H9 (cell line): ENCODE results near the gene AKT1. TPM values are rescaled to one million over a fixed set of nuclear protein-coding genes. Genes with fewer than 3 reads are reported as not detected.

Source experiments
- DNase-seq: peaks from one replicate; pipeline ENCODE4 v3.0.0-alpha.2; 2017
- H2AFZ ChIP-seq: one replicate; pipeline ENCODE4 v1.6.1; 2013; ENCODE audit warnings: mild to moderate bottlenecking, low read length, control low read depth, moderate library complexity
- H2AK5ac ChIP-seq: 2 replicates; pipeline ENCODE4 v1.6.1; 2013; ENCODE audit warnings: low read length, control low read depth, mixed read lengths; ENCODE audit not compliant: insufficient read length
- H2BK120ac ChIP-seq: one replicate; pipeline ENCODE4 v1.6.1; 2013; ENCODE audit warnings: low read depth, mild to moderate bottlenecking, low read length, control low read depth, inconsistent platforms; ENCODE audit not compliant: poor library complexity, severe bottlenecking
- H2BK12ac ChIP-seq: 2 replicates; pipeline ENCODE4 v1.6.1; 2013; ENCODE audit warnings: low read length, control low read depth, mixed read lengths, low read depth; ENCODE audit not compliant: insufficient read length
- H2BK15ac ChIP-seq: 2 replicates; pipeline ENCODE4 v1.6.1; 2013; ENCODE audit warnings: low read depth, low read length, control low read depth
- H2BK20ac ChIP-seq: one replicate; pipeline ENCODE4 v1.6.1; 2013; ENCODE audit warnings: low read depth, mild to moderate bottlenecking, low read length, control low read depth, inconsistent platforms; ENCODE audit not compliant: poor library complexity, severe bottlenecking
- H2BK5ac ChIP-seq: 2 replicates; pipeline ENCODE4 v1.6.1; 2013; ENCODE audit warnings: low read length, control low read depth, mixed read lengths; ENCODE audit not compliant: insufficient read length
- H3K14ac ChIP-seq: 2 replicates; pipeline ENCODE4 v1.6.1; 2013; ENCODE audit warnings: low read length, control low read depth; ENCODE audit not compliant: insufficient read depth
- H3K18ac ChIP-seq: 2 replicates; pipeline ENCODE4 v1.6.1; 2013; ENCODE audit warnings: low read depth, mild to moderate bottlenecking, mixed read lengths, low read length, control low read depth; ENCODE audit not compliant: insufficient read length
- H3K23ac ChIP-seq: 2 replicates; pipeline ENCODE4 v1.6.1; 2013; ENCODE audit warnings: low read length, control low read depth, mixed read lengths, low read depth; ENCODE audit not compliant: insufficient read length
- H3K23me2 ChIP-seq: 2 replicates; pipeline ENCODE4 v1.6.1; 2013; ENCODE audit warnings: low read depth, mild to moderate bottlenecking, mixed read lengths, low read length, control low read depth; ENCODE audit not compliant: insufficient read length, poor library complexity, severe bottlenecking
- H3K27ac ChIP-seq: 2 replicates; pipeline ENCODE4 v1.5.1; 2013; ENCODE audit warnings: low read length, control low read depth, mixed read lengths, low read depth; ENCODE audit not compliant: insufficient read length
- H3K27me3 ChIP-seq: 2 replicates; pipeline ENCODE4 v1.6.1; 2013; ENCODE audit warnings: low read length, control low read depth, inconsistent platforms; ENCODE audit not compliant: insufficient read depth
- H3K4ac ChIP-seq: 2 replicates; pipeline ENCODE4 v1.6.1; 2013; ENCODE audit warnings: low read depth, mild to moderate bottlenecking, control low read depth, inconsistent platforms, low read length, moderate library complexity
- H3K4me1 ChIP-seq: 2 replicates; pipeline ENCODE4 v1.6.1; 2013; ENCODE audit warnings: low read length, control low read depth, inconsistent platforms; ENCODE audit not compliant: insufficient read depth
- H3K4me2 ChIP-seq: 2 replicates; pipeline ENCODE4 v1.6.1; 2013; ENCODE audit warnings: low read length, control low read depth, mixed read lengths; ENCODE audit not compliant: insufficient read length, insufficient read depth
- H3K56ac ChIP-seq: 2 replicates; pipeline ENCODE4 v1.6.1; 2013; ENCODE audit warnings: low read depth, mild to moderate bottlenecking, mixed read lengths, low read length, control low read depth; ENCODE audit not compliant: insufficient read length
- H3K79me1 ChIP-seq: 2 replicates; pipeline ENCODE4 v1.6.1; 2013; ENCODE audit warnings: low read depth, mild to moderate bottlenecking, moderate library complexity, low read length, control low read depth, inconsistent platforms; ENCODE audit not compliant: insufficient read depth, poor library complexity, severe bottlenecking
- H3K79me2 ChIP-seq: 2 replicates; pipeline ENCODE4 v1.6.1; 2013; ENCODE audit warnings: low read length, control low read depth, inconsistent platforms; ENCODE audit not compliant: insufficient read depth
- H3K9ac ChIP-seq: 2 replicates; pipeline ENCODE4 v1.6.1; 2013; ENCODE audit warnings: low read length, control low read depth, mixed read lengths; ENCODE audit not compliant: insufficient read length; ENCODE audit errors: extremely low read depth
- H3K9me3 ChIP-seq: one replicate; pipeline ENCODE4 v1.6.1; 2013; ENCODE audit warnings: low read depth, low read length, inconsistent platforms; ENCODE audit not compliant: control insufficient read depth
- H3T11ph ChIP-seq: one replicate; pipeline ENCODE4 v1.6.1; 2013; ENCODE audit warnings: mild to moderate bottlenecking, low read length, control low read depth, inconsistent platforms
- H4K20me1 ChIP-seq: one replicate; pipeline ENCODE4 v1.6.1; 2013; ENCODE audit not compliant: control insufficient read depth, insufficient read length, insufficient read depth
- H4K5ac ChIP-seq: 2 replicates; pipeline ENCODE4 v1.6.1; 2013; ENCODE audit warnings: low read depth, mild to moderate bottlenecking, mixed read lengths, low read length, control low read depth; ENCODE audit not compliant: insufficient read length
- H4K8ac ChIP-seq: replicated peaks from 2 replicates; pipeline ENCODE4 v1.6.1; 2013; ENCODE audit warnings: low read length, control low read depth, mixed read lengths, low read depth; ENCODE audit not compliant: insufficient read length
- H4K91ac ChIP-seq: 2 replicates; pipeline ENCODE4 v1.6.1; 2013; ENCODE audit warnings: low read depth, mild to moderate bottlenecking, moderate library complexity, mixed read lengths, low read length, control low read depth; ENCODE audit not compliant: insufficient read length
- H3K27ac Mint-ChIP-seq, 3 experiments: 2 replicates in 2 of 3; 3 replicates in 1 of 3; pipeline ENCODE4 v1.8.0; 2020 to 2021; ENCODE audit warnings: mixed read lengths in 3 of 3, mild to moderate bottlenecking in 1 of 3, moderate library complexity in 1 of 3
- H3K27me3 Mint-ChIP-seq: 2 replicates; pipeline ENCODE4 v1.8.0; 2021; ENCODE audit warnings: low read depth, mild to moderate bottlenecking, moderate library complexity, mixed read lengths
- H3K36me3 Mint-ChIP-seq, 3 experiments: 2 replicates in 2 of 3; 3 replicates in 1 of 3; pipeline ENCODE4 v1.8.0; 2020 to 2021; ENCODE audit warnings: low read depth in 3 of 3, mixed read lengths in 3 of 3; ENCODE audit not compliant: insufficient read depth in 1 of 3
- H3K4me1 Mint-ChIP-seq, 2 experiments: 2 replicates each; pipeline ENCODE4 v1.8.0; 2020; ENCODE audit warnings: mixed read lengths in 2 of 2
- H3K4me3 Mint-ChIP-seq, 2 experiments: 2 replicates in 1 of 2; 3 replicates in 1 of 2; pipeline ENCODE4 v1.8.0; 2020 to 2021; ENCODE audit warnings: mild to moderate bottlenecking in 2 of 2, mixed read lengths in 2 of 2, moderate library complexity in 1 of 2
- H3K9me3 Mint-ChIP-seq, 2 experiments: 2 replicates in 1 of 2; 3 replicates in 1 of 2; pipeline ENCODE4 v1.8.0; 2020; ENCODE audit warnings: mild to moderate bottlenecking in 2 of 2, mixed read lengths in 2 of 2, moderate library complexity in 1 of 2
- CTCF ChIP-seq: fragments of 200-600 bp; sonication (generic); conservative IDR thresholded peaks from 3 replicates; pipeline ENCODE4 v1.8.0; 2021; ENCODE audit warnings: antibody characterized with exemption, mild to moderate bottlenecking
- WGBS: extraction: QIAGEN DNeasy Blood & Tissue Kit; methylation state at CpG from one replicate; pipeline ENCODE4 v1.1.7; 2013; ENCODE audit warnings: missing lambda C conversion rate, low lambda C conversion rate, mixed read lengths; ENCODE audit not compliant: insufficient read length; ENCODE audit errors: extremely low coverage; 5-methylcytosine and 5-hydroxymethylcytosine counted together
- total RNA-seq: library from RNA; stranded (reverse); gene quantifications from 2 replicates; pipeline ENCODE4 v1.2.1, GENCODE V29; 2021

AKT1 gene
- total RNA-seq, 1 experiment from 2014 or later: 101 TPM

GRCh38 chr14:104734991-104735779, 60.4 kb downstream of the AKT1 start:
- WGBS: no CpG with 5 or more reads among the region's 31 CpGs

More at GRCh38 chr14:104734991-104735779, 60.4 kb downstream of the AKT1 start:
- TF ChIP-seq CTCF: no peak
- Histone ChIP-seq H3K79me1 (no peaks in the 10 kb centered on the region), H3K79me2 (no peaks in the 10 kb centered on the region), H3T11ph (no peak overlapping the region), H4K8ac (no peak overlapping the region), H3K18ac (no peak overlapping the region), H3K56ac (no peak overlapping the region), H3K4ac (no peak overlapping the region), H2AFZ (no peak overlapping the region), H2BK5ac (no peak overlapping the region), H3K23ac (no peak overlapping the region), H4K91ac (no peak overlapping the region), H3K4me2 (no peak overlapping the region), H2AK5ac (no peak overlapping the region), H3K14ac (no peak overlapping the region), H4K5ac (no peak overlapping the region), H4K20me1 (no peaks in the 10 kb centered on the region), H2BK120ac (no peak overlapping the region), H2BK20ac (no peak overlapping the region), H3K27me3 (no peaks in the 10 kb centered on the region), H2BK12ac (no peak overlapping the region), H2BK15ac (no peak overlapping the region), H3K23me2 (no peaks in the 10 kb centered on the region), H3K27ac (no peak overlapping the region), H3K9ac (no peak overlapping the region), H3K9me3 (no peaks in the 10 kb centered on the region), H3K4me1 (no peaks in the 10 kb centered on the region)
- no peak for DNase-seq
- H3K4me1 Mint-ChIP-seq: peaks cover 0 to 3% of the 10 kb centered on the region in 2 experiments; a peak in 1 of 4 replicates
- no peaks in the 10 kb centered on the region for H3K9me3 Mint-ChIP-seq
- H3K36me3 Mint-ChIP-seq: peaks cover 2 to 4% (median 3%) of the 10 kb centered on the region in 3 experiments; a peak in 5 of 7 replicates
- no peak overlapping the region for H3K4me3 Mint-ChIP-seq
- no peak overlapping the region for H3K27ac Mint-ChIP-seq
- H3K27me3 Mint-ChIP-seq: peaks cover 12% of the 10 kb centered on the region
